ENCODE results near the gene NHLH2.

Gene NHLH2

DNA sequence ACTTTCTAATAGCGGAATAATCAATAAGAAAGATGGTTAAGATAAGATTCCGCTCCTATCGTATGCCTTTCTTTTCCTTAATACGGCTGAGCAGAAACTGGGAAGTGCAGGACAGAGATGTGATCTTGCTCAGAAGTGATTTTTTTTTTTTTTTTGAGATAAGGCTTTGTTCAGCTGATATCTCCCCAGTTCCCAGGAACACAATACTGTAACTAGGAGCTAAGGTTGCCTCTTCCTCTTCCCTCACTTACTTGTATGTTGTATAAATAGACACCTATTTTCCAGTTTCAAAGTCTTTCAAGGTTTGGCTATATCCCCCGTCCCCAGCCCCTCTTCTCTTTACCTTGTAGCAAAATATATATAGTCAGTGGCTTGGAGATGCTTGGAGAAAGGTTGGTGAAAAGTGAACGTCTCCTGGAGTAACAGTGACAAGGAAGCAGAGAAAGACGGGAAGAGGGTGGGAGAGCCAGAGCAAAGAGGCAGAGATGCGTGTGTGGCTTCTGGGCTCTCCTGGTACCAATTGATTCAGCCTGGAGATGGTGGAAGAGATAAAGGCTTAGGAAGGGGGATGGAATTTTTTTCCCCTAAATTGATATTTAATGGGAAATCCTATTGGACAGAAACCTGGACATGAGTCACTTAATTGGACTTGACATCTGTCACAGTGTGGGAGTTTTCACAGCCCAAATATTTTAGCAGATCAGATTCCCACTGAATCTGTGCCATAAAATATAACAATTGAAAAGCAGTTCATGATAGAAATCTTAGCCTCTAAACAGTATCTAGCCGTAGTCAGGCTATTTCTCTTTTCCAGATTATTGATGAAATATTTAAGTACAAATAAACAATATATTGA, at the start of gene NHLH2:
TSS of gene NHLH2 (minus strand) at position 522 of the 856 bp plus-strand sequence. CDS start 2,754 bp downstream, outside the sequence.
- no peak for DNase-seq

DNA sequence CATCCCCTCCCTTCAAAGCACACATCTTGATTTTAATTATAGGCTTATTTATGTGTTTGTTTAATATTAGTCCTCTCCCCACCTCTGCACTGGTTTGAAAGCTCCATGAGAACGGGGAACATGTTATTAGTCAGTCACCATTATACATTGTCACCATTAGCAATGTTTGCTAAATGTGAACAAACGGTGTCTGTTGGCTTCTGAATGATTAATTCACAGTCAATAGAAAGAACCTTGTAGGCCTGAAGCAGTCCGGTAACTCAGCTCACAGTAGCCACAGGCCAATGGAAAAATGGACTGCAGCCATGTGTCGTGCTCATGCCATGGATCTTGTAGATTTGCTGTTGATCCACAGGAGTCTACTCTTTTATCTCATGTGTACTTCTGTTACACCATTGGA, 49.7 kb upstream of the NHLH2 start:
- DNase-seq = no peak

DNA sequence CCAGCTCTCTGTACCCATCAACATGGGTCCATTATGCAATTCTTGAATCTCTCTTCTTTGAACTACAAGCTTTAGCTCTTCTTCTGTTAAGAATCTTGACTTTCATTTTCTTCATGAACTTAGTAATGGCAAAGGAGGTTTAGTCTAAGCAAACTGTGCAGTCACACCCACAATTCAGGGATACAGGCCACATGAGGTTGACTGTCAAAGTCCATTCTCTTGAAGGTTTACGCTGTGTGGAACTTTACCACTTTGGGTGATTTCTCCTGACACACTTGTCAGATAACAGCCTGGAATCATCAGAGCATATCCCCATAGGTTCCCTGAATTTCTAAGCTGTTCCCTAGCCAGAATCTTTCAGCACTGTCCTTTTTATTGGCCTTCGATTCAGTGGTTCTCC, 48.0 kb upstream of the NHLH2 start:
- no peak for DNase-seq

DNA sequence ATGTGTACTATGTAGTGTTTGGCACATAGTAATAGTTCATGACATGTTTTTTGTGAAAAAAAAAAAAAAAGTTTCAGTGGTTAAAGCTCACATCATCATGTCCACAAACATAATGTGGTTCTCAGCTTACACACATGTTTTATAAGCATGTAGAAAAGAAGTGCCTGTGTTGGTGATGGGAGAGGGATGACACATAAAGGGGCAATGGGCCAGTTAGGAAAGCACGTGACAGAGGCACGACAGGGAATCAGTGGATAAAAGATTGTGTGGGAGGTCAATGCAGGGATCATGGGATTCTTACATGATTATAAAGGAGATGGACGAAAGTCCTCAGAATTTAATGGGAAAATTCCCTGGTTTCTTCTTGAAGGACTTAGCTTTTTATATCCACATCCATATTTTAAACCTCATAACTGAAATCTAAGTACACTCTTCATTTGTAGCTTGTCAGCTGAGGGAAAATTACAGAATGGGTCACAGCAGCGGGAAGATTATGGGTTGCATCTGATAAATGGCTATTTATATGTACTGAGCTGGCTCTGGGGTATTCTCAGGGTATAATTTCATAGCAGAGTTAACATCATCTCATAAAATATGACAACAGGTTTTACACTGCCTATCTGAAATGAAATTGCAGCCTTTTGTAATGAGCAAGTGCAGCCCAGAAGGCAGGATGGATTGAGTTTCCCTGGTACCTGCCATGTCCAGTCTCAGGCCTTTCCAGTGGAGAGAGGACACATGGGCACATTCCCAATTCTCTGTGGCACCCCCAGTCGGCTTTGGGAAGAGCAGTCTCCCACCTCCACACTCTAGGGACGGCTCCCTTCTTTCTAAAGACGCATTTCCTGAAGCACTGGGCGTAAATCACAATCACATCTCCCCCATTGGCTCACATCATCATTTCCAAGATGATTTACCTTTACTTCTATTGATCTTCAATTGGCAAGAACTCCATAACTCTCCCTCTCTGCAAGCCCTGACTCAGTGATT, 42.3 kb upstream of the NHLH2 start:
- DNase-seq = no peak

- no peak for DNase-seq
Observed at GRCh38 chr1:115880981-115881672, 40.2 kb upstream of the NHLH2 start.

DNA sequence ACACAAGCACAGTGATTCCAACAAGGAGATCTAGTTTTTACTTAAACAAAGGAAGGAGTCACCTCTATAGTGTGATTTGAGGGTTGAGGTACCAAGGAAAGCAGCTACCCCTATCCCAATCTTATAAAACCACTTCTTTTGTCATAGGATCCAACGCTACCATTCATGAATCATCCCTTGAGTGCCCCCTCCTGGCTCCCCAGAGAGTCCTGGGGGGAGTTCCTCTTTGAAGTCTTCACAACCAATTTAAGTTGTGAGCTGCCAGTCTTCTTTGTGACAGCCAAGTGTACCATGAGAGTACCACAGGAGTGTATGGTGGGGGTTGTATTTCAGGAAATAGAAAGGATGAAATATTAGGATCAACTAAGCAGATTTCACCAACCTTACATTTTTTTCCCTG, 39.1 kb upstream of the NHLH2 start:
- DNase-seq = no peak

GRCh38 chr1:115877511-115877910, 36.6 kb upstream of the NHLH2 start:
- no peak for DNase-seq

- DNase-seq = no peak
Observed at GRCh38 chr1:115874904-115875303, 34.0 kb upstream of the NHLH2 start.

- no peak for DNase-seq
Observed at GRCh38 chr1:115874497-115874896, 33.6 kb upstream of the NHLH2 start.

DNA sequence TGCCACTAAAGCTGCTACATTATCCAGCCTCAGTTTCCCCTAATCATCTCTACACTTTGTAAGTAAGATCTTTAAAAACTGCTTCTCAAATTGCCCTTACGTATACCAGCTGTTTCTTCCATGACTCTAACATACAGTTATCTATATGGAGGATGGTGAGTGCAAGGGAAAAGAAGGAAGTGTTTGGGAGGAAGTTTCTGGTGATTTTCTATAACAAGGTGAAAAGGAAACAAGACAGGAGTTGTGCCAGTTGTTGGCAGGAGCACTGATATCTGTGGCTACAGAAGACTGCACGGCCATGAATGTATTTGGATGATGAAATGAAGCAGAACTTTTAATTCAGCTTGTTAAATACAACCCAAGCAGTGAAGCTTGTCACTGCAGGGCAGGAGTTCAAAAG, 32.3 kb upstream of the NHLH2 start:
- DNase-seq = no peak

DNA sequence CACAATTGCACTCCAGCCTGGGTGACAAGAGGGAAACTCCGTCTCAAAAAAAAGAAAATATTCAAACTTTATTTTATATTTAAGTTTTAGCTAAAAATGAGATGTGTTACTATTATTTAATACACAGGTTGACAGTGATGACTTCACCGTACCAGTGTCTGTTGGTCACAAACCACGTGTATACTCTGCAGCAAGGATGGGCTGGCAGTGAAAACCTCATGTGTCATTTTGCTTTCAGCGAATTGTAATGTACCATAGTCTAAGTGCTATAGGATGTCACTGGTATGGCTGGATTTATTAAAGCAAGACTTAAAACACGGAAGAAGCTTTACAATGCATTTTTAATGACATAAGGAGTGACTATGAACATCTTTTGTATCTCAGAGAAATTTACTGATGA, 28.1 kb upstream of the NHLH2 start:
- DNase-seq = no peak

GRCh38 chr1:115867216-115867615, 26.3 kb upstream of the NHLH2 start:
- DNase-seq = no peak

- DNase-seq = no peak
Observed at GRCh38 chr1:115865704-115866380, 24.9 kb upstream of the NHLH2 start.

DNA sequence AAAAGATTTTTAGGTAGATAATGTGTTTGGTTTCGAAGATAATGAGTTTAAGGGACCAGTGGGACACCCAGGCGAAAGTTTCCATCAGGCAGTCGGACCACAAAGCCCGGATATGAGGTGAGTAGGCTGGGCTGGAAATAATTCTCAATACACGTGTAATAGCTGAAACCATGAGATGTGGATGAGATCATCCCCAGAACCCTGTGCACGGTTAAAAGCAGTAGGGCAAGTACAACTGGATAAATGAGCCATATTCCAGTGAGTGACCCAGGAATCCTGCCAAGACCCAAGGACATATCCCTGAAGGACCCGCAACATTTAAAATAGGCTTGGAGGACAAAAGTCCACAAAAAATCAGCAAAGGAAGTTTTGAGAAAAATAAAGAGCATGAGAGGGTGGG, 21.5 kb upstream of the NHLH2 start:
- no peak for DNase-seq

GRCh38 chr1:115854005-115854404, 13.1 kb upstream of the NHLH2 start:
- no peak for DNase-seq

DNA sequence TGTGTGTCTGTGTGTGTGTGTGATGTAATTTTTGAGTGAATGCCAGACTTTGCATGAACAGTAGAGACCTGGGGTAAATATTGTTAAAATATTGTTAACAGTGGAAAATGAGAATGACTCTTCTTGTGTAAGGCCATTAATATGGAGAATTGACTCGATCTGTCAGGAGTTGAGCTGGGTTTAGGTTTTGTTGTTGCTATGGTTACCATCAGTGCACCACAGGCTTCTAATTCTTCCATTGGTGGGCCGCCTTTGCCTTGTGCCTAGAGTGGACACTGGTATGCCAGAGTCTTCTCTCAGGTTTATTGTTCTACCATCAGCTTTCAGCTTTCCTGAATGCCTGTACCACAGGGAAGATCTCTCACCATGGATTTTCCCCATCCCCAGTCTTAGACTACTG, 10.0 kb upstream of the NHLH2 start:
- no peak for DNase-seq

- no peak for DNase-seq
Observed at GRCh38 chr1:115847787-115848186, 6.9 kb upstream of the NHLH2 start.

DNA sequence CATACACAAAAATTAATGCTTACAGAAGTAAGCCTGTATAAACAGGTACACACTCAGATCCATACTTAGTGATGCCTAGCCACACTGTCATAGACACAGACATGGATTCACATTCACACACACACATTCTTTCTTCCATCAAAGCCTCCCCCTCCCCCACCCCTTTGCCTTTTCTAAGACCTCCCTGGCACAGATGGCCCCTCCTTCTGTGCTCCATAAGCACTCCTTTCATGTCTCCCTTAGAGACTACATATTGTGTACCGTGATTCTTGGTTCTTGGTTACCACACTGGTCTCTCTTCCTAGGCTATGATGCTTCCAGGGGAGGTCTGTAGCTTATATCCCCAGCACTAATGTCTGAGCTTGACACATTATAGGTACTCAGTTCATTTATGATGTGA, 2.0 kb upstream of the NHLH2 start:
- no peak for DNase-seq

- DNase-seq = no peak
Observed at GRCh38 chr1:115839679-115840237, 1.2 kb downstream of the NHLH2 start.

- DNase-seq = no peak
Observed at GRCh38 chr1:115839029-115839678, 1.8 kb downstream of the NHLH2 start.

GRCh38 chr1:115838431-115839028, 2.4 kb downstream of the NHLH2 start:
- DNase-seq = no peak
